NCI-H748 (cell line): ENCODE results near the gene PUS1.

ENCODE experiments used
- DNase-seq: peaks from one replicate; lab custom pipeline; 2025; ENCODE audit not compliant: unreplicated experiment; lab: John Stamatoyannopoulos, UW

The PUS1 gene

GRCh38 chr12:131990066-131990979 is 61.2 kb downstream of the PUS1 start:
- no peak for DNase-seq

- DNase-seq: no peak
These were observed 61.9 kb downstream of the PUS1 start for GRCh38 chr12:131990980-131991305.

- no peak for DNase-seq
These were observed 62.8 kb downstream of the PUS1 start for GRCh38 chr12:131991816-131992430.

GRCh38 chr12:131994589-131994988 is 65.5 kb downstream of the PUS1 start:
- no peak for DNase-seq
